NT2/D1 (cell line): ENCODE measurements around the gene RICTOR.

Experiments used
- SUZ12 ChIP-seq: IDR thresholded peaks from 2 replicates; pipeline ENCODE4 v1.6.1; 2011; ENCODE audit not compliant: insufficient read length, insufficient read depth; ENCODE audit errors: extremely low read depth
- ZNF274 ChIP-seq: IDR thresholded peaks from 2 replicates; pipeline ENCODE4 v1.6.1; 2011; ENCODE audit warnings: mild to moderate bottlenecking, low read depth, low read length

GRCh38 chr5:39009280-39009679 is 64.9 kb downstream of the RICTOR start:
- TF ChIP-seq ZNF274, result no peak
- TF ChIP-seq SUZ12, result no peak
